Liver (tissue), 2 donors: Measurements from ENCODE around the gene TNS2.

Source experiments
- CTCF ChIP-seq: fragments of 150-350 bp; IDR thresholded peaks from 2 replicates; pipeline ENCODE4 v1.5.1; 2017; ENCODE audit warnings: improper control_type of control experiment, low read depth, low read length; ENCODE audit not compliant: missing input control
- MAX ChIP-seq: IDR thresholded peaks from 2 replicates; pipeline ENCODE4 v1.6.1; 2016; ENCODE audit warnings: antibody characterized with exemption
- REST ChIP-seq: IDR thresholded peaks from 2 replicates; pipeline ENCODE4 v1.6.1; 2016; ENCODE audit warnings: antibody characterized with exemption, mild to moderate bottlenecking
- donor health status: healthy.

DNA sequence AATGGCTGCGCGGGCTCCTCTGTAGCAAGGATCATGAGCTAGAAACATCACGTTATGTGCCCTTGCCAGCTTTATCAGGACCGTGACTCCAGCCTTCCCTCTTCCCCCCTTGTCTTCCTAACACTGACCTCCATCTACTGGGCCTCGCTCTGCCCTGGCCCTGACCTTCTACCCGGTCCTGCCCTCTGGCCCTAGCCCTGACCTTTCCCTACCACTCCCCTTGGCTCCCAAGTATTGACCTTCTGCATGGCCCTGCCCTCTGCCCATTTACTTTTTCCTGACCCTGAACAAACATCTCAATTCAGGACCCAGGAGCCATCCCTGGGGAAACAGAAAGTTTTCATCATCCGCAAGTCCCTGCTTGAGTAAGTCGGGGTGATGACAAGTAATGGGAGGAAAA is 55.4 kb downstream of the TNS2 start:
- TF ChIP-seq REST (no peak), MAX (no peak), CTCF (no peak)
